Transverse colon (tissue), 4 donors: ENCODE measurements around the gene C16orf87. TPM values are rescaled to one million over a fixed set of nuclear protein-coding genes. Genes with fewer than 3 reads are reported as not detected.

Source experiments
- DNase-seq: peaks from one replicate; pipeline ENCODE4 v3.0.0-alpha.2; 2019
- H3K27ac ChIP-seq, 4 donors: fragments of 200-600 bp; sonication (generic); 2 replicates each; pipeline ENCODE4 v1.5.1; 2016 to 2018; ENCODE audit warnings: inconsistent platforms in 4 of 4
- H3K27me3 ChIP-seq: fragments of 200-600 bp; sonication (generic); 2 replicates; pipeline ENCODE4 v1.5.1; 2017; ENCODE audit warnings: inconsistent platforms
- H3K36me3 ChIP-seq, 4 donors: fragments of 200-600 bp; sonication (generic); 2 replicates each; pipeline ENCODE4 v1.5.1; 2017 to 2019; ENCODE audit warnings: inconsistent platforms in 4 of 4
- H3K4me1 ChIP-seq, 4 donors: fragments of 200-600 bp; sonication (generic); 2 replicates each; pipeline ENCODE4 v1.5.1; 2017 to 2020; ENCODE audit warnings: inconsistent platforms in 4 of 4
- H3K4me3 ChIP-seq, 4 donors: fragments of 200-600 bp; sonication (generic); 1 replicate in 1 of 4; 2 replicates in 3 of 4; pipeline versions ENCODE4 v1.5.1 to v1.6.1; 2017 to 2019; ENCODE audit warnings: inconsistent platforms in 4 of 4
- H3K9me3 ChIP-seq, 2 donors: fragments of 200-600 bp; sonication (generic); 2 replicates each; pipeline ENCODE4 v1.5.1; 2017 to 2019; ENCODE audit warnings: inconsistent platforms in 2 of 2
- EP300 ChIP-seq: sonication (generic); formaldehyde crosslinking; IDR thresholded peaks from one replicate; pipeline ENCODE4 v1.6.1; 2017; ENCODE audit warnings: antibody characterized with exemption, low read depth
- POLR2A ChIP-seq: fragments of 450-650 bp; IDR thresholded peaks from one replicate; pipeline ENCODE4 v1.6.1; 2016; ENCODE audit warnings: antibody characterized with exemption, mild to moderate bottlenecking, moderate library complexity
- POLR2AphosphoS5 ChIP-seq, 3 donors: sonication (generic); formaldehyde crosslinking; IDR thresholded peaks; one replicate each; pipeline ENCODE4 v1.6.1; 2016; ENCODE audit warnings: antibody characterized with exemption in 3 of 3
- WGBS, 2 donors: methylation state at CpG; one replicate each; pipeline ENCODE4 v1.1.5; 2018; ENCODE audit warnings: low coverage in 1 of 2; 5-methylcytosine and 5-hydroxymethylcytosine counted together
- in situ Hi-C, 4 donors: fragments of 200-750 bp; cut with MboI; loops; one replicate each; pipeline versions ENCODE4 v1.15.0 to v1.15.1; 2017; ENCODE audit warnings: low sequenced_read_pairs in 3 of 4, low pct_ligation_motif_present in 1 of 4, low pct_unique_long_range_greater_than_20kb in 1 of 4
- intact Hi-C: fragments of 100-400 bp; cut with DNase I; formaldehyde crosslinking; loops from one replicate; pipeline ENCODE4 v1.15.1; 2023; ENCODE audit warnings: low total_unique reads
- total RNA-seq, 4 donors: library from RNA; depleted of rRNA; stranded (reverse); fragments of >200 nt; gene quantifications; one replicate each; pipeline ENCODE4 v1.1.0, GENCODE V29; 2016
- TF ChIP-seq, protein P1 (sequence below), 5 experiments: fragments of 200-600 bp in 3 of 5; fragments of 450-650 bp in 2 of 5; sonication (generic) in 3 of 5; IDR thresholded peaks; 1 replicate in 2 of 5; 2 replicates in 3 of 5; pipeline ENCODE4 v1.5.1; 2016 to 2017; ENCODE audit warnings: antibody characterized with exemption in 5 of 5, inconsistent platforms in 3 of 5, mild to moderate bottlenecking in 2 of 5, moderate library complexity in 1 of 5

C16orf87 gene
- total RNA-seq, 4 donors from 2014 or later, result 0.20 to 10.6 (median 4.4) TPM

DNA sequence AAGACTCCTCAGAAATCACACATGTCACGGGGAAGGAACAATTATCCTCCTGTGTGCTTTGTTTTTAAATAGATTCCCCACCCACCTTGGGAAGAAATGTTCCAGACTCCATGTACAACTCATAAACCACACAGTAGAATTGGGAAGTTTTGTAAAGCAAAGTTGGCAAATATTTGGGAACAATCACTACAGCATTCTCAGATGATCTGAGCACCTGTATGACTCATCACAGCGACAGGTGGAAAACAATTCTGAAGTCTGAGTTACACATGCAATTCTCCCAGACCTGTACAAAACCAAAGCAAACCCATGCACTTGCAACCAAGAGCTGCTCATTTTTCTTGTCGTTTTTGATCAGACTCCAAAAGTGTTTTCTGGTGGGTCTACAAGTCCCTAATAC lies 68.4 kb downstream of the C16orf87 start:
- H3K4me3 ChIP-seq, result no peak overlapping the region
- H3K9me3 ChIP-seq, result no peaks in the 10 kb centered on the region
- no peaks in the 10 kb centered on the region for H3K27me3 ChIP-seq
- TF ChIP-seq EP300, result no peak
- TF ChIP-seq POLR2AphosphoS5 (IDR thresholded peaks at IDR 0.05), result no peak
- TF ChIP-seq, protein P1, sequence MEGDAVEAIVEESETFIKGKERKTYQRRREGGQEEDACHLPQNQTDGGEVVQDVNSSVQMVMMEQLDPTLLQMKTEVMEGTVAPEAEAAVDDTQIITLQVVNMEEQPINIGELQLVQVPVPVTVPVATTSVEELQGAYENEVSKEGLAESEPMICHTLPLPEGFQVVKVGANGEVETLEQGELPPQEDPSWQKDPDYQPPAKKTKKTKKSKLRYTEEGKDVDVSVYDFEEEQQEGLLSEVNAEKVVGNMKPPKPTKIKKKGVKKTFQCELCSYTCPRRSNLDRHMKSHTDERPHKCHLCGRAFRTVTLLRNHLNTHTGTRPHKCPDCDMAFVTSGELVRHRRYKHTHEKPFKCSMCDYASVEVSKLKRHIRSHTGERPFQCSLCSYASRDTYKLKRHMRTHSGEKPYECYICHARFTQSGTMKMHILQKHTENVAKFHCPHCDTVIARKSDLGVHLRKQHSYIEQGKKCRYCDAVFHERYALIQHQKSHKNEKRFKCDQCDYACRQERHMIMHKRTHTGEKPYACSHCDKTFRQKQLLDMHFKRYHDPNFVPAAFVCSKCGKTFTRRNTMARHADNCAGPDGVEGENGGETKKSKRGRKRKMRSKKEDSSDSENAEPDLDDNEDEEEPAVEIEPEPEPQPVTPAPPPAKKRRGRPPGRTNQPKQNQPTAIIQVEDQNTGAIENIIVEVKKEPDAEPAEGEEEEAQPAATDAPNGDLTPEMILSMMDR (IDR thresholded peaks at IDR 0.05), result no peak
- no peak for TF ChIP-seq POLR2A
- WGBS, 2 donors, result 33 to 67% methylated on average over 1 to 3 of the region's 3 CpGs
- H3K36me3 ChIP-seq, result no peaks in the 10 kb centered on the region
- in situ Hi-C loops (no loop called here), intact Hi-C loops (no loop called here)
- DNase-seq, result no peak
- no peak overlapping the region for H3K27ac ChIP-seq
- no peaks in the 10 kb centered on the region for H3K4me1 ChIP-seq

- no peaks in the 10 kb centered on the region for H3K36me3 ChIP-seq
- no peak overlapping the region for H3K4me3 ChIP-seq
- H3K9me3 ChIP-seq, result no peaks in the 10 kb centered on the region
- no peak for TF ChIP-seq EP300
- no peak for TF ChIP-seq POLR2AphosphoS5 (IDR thresholded peaks at IDR 0.05)
- intact Hi-C loops (no loop called here), in situ Hi-C loops (no loop called here)
- H3K27me3 ChIP-seq, result no peaks in the 10 kb centered on the region
- no peak overlapping the region for H3K27ac ChIP-seq
- DNase-seq, result no peak
- 89 to 93% methylated on average over 3 to 5 of the region's 5 CpGs for WGBS, 2 donors
- H3K4me1 ChIP-seq, result no peaks in the 10 kb centered on the region
Measured at GRCh38 chr16:46759309-46759708, 71.7 kb downstream of the C16orf87 start.

GRCh38 chr16:46757339-46758050 lies 73.5 kb downstream of the C16orf87 start:
- Histone ChIP-seq H3K9me3 (no peaks in the 10 kb centered on the region), H3K36me3 (no peaks in the 10 kb centered on the region), H3K4me3 (no peak overlapping the region), H3K27ac (no peak overlapping the region), H3K4me1 (no peaks in the 10 kb centered on the region), H3K27me3 (no peaks in the 10 kb centered on the region)
- TF ChIP-seq POLR2A, result no peak
- TF ChIP-seq, protein P1 (IDR thresholded peaks at IDR 0.05), result no peak
- TF ChIP-seq EP300, result no peak
- no peak for TF ChIP-seq POLR2AphosphoS5 (IDR thresholded peaks at IDR 0.05)
- no peak for DNase-seq
- WGBS, 2 donors, result 45 to 51% methylated on average over 5 to 21 of the region's 21 CpGs
- intact Hi-C loops, result no loop called here
- in situ Hi-C loops, result no loop called here

GRCh38 chr16:46756772-46757171 lies 74.2 kb downstream of the C16orf87 start:
- Histone ChIP-seq H3K4me1 (no peaks in the 10 kb centered on the region), H3K36me3 (no peaks in the 10 kb centered on the region), H3K27me3 (no peaks in the 10 kb centered on the region), H3K9me3 (no peaks in the 10 kb centered on the region), H3K27ac (no peak overlapping the region), H3K4me3 (no peak overlapping the region)
- no peak for TF ChIP-seq POLR2AphosphoS5 (IDR thresholded peaks at IDR 0.05)
- no peak for TF ChIP-seq EP300
- no peak for TF ChIP-seq POLR2A
- TF ChIP-seq, protein P1 (IDR thresholded peaks at IDR 0.05), result no peak
- in situ Hi-C loops, result no loop called here
- intact Hi-C loops, result no loop called here
- 91 to 100% methylated on average over 1 to 11 of the region's 11 CpGs for WGBS, 2 donors
- no peak for DNase-seq

GRCh38 chr16:46753015-46753414 lies 78.0 kb downstream of the C16orf87 start:
- TF ChIP-seq POLR2AphosphoS5 (IDR thresholded peaks at IDR 0.05) (no peak), EP300 (no peak), POLR2A (no peak)
- TF ChIP-seq, protein P1 (IDR thresholded peaks at IDR 0.05), result no peak
- no peaks in the 10 kb centered on the region for H3K4me1 ChIP-seq
- H3K27ac ChIP-seq, result no peak overlapping the region
- H3K36me3 ChIP-seq, result no peaks in the 10 kb centered on the region
- H3K4me3 ChIP-seq, result no peak overlapping the region
- intact Hi-C loops (no loop called here), in situ Hi-C loops (no loop called here)
- WGBS, 2 donors, result 83 to 100% methylated on average over 3 to 5 of the region's 5 CpGs
- no peak for DNase-seq
- H3K27me3 ChIP-seq, result no peaks in the 10 kb centered on the region
- no peaks in the 10 kb centered on the region for H3K9me3 ChIP-seq
